ENCODE results near the gene PEX16. TPM values are rescaled to one million over a fixed set of nuclear protein-coding genes. Genes with fewer than 3 reads are reported as not detected.

The PEX16 gene
- total RNA-seq, 1 donor from 2014 or later: 77.7 TPM

DNA sequence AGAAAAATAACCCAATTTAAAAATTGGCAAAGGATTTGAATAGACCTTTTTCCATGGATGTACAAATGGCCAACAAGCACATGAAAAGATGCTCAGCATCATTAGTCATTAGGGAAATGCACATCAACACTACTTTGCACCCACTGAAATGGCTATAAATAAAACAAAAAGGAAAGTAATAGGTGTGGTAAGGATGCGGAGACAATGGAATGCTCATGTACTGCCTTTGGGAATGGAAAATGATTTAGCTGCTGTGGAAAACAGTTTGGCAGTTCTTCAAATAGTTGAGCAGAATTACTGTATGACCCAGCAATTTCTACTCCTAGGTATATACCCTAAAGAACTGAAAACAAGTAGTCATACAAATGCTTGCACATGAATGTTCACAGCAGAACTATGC is 42.2 kb upstream of the PEX16 start:
- Mint-ChIP-seq H3K36me3 (ENCODE audit: low read depth) (peaks cover 48% of the 10 kb centered on the region), H3K4me3 (no peak overlapping the region), H3K9me3 (no peaks in the 10 kb centered on the region), H3K27me3 (no peaks in the 10 kb centered on the region), H3K27ac (no peak overlapping the region), H3K4me1 (no peaks in the 10 kb centered on the region)
- intact Hi-C loops (cut with micrococcal nuclease): loop anchor here (5.0 kb wide), 1 partner anchor 32 kb away; no protein-coding TSS in a partner anchor
- no peak for ATAC-seq (ENCODE audit: low read depth)
- CTCF ChIA-PET: no interaction called here
- TF ChIP-seq, protein P1, sequence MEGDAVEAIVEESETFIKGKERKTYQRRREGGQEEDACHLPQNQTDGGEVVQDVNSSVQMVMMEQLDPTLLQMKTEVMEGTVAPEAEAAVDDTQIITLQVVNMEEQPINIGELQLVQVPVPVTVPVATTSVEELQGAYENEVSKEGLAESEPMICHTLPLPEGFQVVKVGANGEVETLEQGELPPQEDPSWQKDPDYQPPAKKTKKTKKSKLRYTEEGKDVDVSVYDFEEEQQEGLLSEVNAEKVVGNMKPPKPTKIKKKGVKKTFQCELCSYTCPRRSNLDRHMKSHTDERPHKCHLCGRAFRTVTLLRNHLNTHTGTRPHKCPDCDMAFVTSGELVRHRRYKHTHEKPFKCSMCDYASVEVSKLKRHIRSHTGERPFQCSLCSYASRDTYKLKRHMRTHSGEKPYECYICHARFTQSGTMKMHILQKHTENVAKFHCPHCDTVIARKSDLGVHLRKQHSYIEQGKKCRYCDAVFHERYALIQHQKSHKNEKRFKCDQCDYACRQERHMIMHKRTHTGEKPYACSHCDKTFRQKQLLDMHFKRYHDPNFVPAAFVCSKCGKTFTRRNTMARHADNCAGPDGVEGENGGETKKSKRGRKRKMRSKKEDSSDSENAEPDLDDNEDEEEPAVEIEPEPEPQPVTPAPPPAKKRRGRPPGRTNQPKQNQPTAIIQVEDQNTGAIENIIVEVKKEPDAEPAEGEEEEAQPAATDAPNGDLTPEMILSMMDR (IDR thresholded peaks at IDR 0.05): no peak
- DNase-seq: no peak
- POLR2A ChIA-PET: no interaction called here

DNA sequence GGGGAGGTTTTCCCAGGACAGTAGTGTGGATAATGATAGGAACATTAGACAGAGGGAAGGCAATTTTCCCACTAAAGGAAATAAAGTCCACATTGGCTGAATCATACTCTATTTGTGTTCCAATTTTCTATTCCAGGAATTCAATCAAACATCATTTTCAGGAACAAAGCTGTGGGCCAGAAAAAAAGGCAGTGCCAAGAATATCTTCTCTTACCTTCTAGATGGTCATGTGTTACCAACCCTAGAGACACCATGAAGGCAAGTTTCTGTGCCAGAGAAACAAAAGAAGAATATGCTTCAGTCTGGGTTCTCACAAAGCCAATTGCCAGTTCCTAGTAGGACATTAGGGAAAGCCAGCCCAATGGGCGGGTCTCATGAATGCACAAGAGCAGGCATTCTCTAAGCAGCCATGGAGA is 32.3 kb upstream of the PEX16 start:
- ATAC-seq (ENCODE audit: low read depth) (no peak), DNase-seq (no peak)
- intact Hi-C loops (cut with micrococcal nuclease): no loop called here
- Mint-ChIP-seq H3K27ac (no peak overlapping the region), H3K9me3 (no peaks in the 10 kb centered on the region), H3K27me3 (no peaks in the 10 kb centered on the region), H3K4me1 (no peaks in the 10 kb centered on the region), H3K36me3 (ENCODE audit: low read depth) (peaks cover 79% of the 10 kb centered on the region), H3K4me3 (no peak overlapping the region)
- TF ChIP-seq, protein P1 (IDR thresholded peaks at IDR 0.05): no peak
- ChIA-PET POLR2A (no interaction called here), CTCF (interaction anchor here (1.0 kb wide), 1 partner anchor 16 kb away, joined by 4 read pairs; no protein-coding TSS in a partner anchor)

DNA sequence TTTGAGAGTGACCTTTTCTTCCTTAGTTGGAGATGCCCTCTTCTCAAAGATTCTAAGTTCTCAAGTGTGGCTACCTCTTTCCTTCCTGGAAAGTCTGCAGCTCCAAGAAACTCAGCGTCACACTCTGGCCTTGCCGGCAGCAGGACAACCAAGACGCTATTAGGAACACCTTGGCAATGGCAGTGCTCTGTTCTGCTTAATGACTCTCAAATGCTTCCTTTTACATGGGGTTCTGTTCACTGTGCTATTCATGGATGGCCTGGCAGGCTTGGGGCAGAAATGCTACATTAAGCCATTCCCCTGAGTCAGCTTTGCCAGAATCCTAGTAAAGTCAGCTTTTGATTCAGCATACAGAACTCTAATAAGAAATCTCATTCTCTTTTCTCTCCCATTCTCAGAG is 30.7 kb upstream of the PEX16 start:
- H3K4me3 Mint-ChIP-seq: no peak overlapping the region
- no peaks in the 10 kb centered on the region for H3K4me1 Mint-ChIP-seq
- intact Hi-C loops (cut with micrococcal nuclease): no loop called here
- ChIA-PET POLR2A (interaction anchor here (1.0 kb wide), 1 partner anchor 17 kb away, joined by 3 read pairs; no protein-coding TSS in a partner anchor), CTCF (interaction anchor here (2.1 kb wide), 1 partner anchor 58 kb away, joined by 4 read pairs; no protein-coding TSS in a partner anchor)
- DNase-seq (no peak), ATAC-seq (ENCODE audit: low read depth) (no peak)
- peaks cover 90% of the 10 kb centered on the region for H3K36me3 Mint-ChIP-seq (ENCODE audit: low read depth)
- H3K27ac Mint-ChIP-seq: no peak overlapping the region
- no peaks in the 10 kb centered on the region for H3K27me3 Mint-ChIP-seq
- no peaks in the 10 kb centered on the region for H3K9me3 Mint-ChIP-seq
- TF ChIP-seq, protein P1 (IDR thresholded peaks at IDR 0.05): no peak

DNA sequence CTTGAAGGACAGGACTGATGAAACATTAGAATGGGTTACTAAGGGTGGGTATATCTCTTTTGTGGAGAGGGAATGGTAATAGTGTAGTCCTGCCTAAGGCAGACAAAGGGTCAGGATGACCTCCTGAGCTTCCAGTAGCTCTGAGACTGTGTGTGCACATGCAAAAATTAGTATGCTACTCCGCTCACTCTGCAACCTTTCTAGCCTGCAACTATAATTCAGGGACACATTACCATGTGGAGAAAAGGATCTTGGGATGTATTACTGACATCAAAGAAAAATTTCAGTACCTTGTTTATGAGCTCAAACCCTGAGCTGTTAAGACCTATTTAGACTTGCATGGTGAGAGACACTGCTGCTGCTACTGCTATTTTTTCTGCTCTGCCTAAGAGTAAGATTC is 30.2 kb upstream of the PEX16 start:
- ChIA-PET CTCF (interaction anchor here (2.1 kb wide), 1 partner anchor 59 kb away, joined by 4 read pairs; no protein-coding TSS in a partner anchor), POLR2A (interaction anchor here (1.0 kb wide), 1 partner anchor 17 kb away, joined by 3 read pairs; no protein-coding TSS in a partner anchor)
- H3K4me1 Mint-ChIP-seq: no peaks in the 10 kb centered on the region
- no peak for ATAC-seq (ENCODE audit: low read depth)
- no peaks in the 10 kb centered on the region for H3K27me3 Mint-ChIP-seq
- H3K9me3 Mint-ChIP-seq: no peaks in the 10 kb centered on the region
- intact Hi-C loops (cut with micrococcal nuclease): no loop called here
- H3K27ac Mint-ChIP-seq: no peak overlapping the region
- DNase-seq: no peak
- H3K36me3 Mint-ChIP-seq (ENCODE audit: low read depth): peaks cover 87% of the 10 kb centered on the region
- no peak overlapping the region for H3K4me3 Mint-ChIP-seq
- TF ChIP-seq, protein P1 (IDR thresholded peaks at IDR 0.05): no peak

DNA sequence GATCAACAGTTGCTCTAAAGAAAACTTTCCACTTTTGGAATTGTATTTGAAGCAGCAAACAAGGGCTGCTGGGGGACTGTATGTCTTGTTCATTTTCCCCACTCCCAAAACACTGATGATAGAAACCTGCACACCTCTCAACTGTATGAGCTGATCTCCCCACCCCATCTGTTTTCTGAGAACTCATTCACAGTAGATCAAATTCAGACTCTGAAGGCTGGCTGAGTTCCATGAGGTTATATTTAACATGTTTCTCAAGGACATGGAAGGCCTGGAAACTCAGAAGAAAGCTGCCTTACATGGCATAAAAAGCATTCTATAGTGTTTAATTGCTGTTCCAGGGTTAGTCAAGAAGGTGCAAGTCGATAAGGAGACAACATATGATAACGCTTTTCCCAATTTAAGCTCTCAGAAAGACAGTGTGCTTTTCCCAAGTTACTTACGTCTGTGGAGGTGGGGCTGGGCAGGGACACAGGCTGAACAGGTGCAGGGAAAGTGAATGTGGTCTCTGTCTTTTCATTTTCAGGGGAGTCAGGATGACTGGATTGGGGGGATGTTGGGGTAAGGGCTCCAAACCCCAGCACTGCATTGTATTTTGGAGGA is 27.8 kb upstream of the PEX16 start:
- ATAC-seq (ENCODE audit: low read depth) (no peak), DNase-seq (no peak)
- Mint-ChIP-seq H3K36me3 (ENCODE audit: low read depth) (peaks cover 77% of the 10 kb centered on the region), H3K9me3 (no peaks in the 10 kb centered on the region), H3K27ac (peak overlapping the region; percentile 33), H3K27me3 (no peaks in the 10 kb centered on the region), H3K4me1 (peaks cover 10% of the 10 kb centered on the region), H3K4me3 (no peak overlapping the region)
- intact Hi-C loops (cut with micrococcal nuclease): no loop called here
- TF ChIP-seq, protein P1 (IDR thresholded peaks at IDR 0.05): no peak
- ChIA-PET POLR2A (interaction anchor here (0.9 to 1.4 kb wide), 2 partner anchors 15 to 24 kb away, joined by 3 to 4 read pairs; no protein-coding TSS in a partner anchor), CTCF (no interaction called here)
